NB4 (cell line): ENCODE results near the gene AHCTF1.

Experiments used
- MYC ChIP-seq: IDR thresholded peaks from 2 replicates; pipeline ENCODE4 v1.6.1; 2011; ENCODE audit warnings: low read depth, low read length
- POLR2A ChIP-seq: IDR thresholded peaks from 2 replicates; pipeline ENCODE4 v1.6.1; 2011; ENCODE audit warnings: mild to moderate bottlenecking; ENCODE audit not compliant: insufficient read length; ENCODE audit errors: extremely low read depth
- TF ChIP-seq, protein P1 (sequence below): IDR thresholded peaks from one replicate; pipeline ENCODE4 v1.5.1; 2012; ENCODE audit warnings: low read depth, low read length
- TF ChIP-seq, protein P2 (sequence below): IDR thresholded peaks from 2 replicates; pipeline ENCODE4 v1.6.1; 2011; ENCODE audit warnings: low read depth, low read length

DNA sequence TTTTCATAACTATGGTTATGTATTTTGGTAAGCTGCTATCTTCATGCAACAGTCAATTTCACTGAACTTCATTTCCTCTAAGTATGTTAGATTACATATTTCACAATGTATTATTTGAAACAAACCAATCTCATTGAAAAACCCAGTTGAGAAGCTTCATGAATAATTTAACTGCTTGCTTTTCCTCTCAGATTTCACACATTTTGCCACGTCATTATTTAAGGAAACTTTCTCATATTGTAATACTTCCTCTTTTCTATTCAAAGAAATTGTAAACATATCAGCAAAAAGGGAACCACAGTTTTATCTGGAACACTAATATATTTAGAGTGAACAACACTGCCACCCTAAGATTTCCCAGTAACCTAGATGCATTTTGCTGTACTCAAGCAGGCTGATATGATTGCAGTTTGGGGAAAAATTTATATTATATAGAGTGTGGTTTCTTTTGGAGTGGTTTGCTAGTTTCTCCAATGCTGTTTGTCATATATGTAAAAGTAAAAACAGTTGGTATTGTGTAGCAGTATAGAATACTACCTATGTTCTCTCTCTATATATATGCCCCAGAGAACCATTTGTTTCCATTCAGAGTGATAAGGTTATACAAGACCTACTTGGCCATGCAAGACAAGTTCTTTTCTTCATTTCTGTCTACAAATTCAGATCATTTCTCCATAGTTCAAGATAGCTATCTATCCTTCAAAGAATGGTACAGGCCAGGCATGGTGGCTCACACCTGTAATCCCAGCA lies 28.4 kb upstream of the AHCTF1 start:
- TF ChIP-seq, protein P1, sequence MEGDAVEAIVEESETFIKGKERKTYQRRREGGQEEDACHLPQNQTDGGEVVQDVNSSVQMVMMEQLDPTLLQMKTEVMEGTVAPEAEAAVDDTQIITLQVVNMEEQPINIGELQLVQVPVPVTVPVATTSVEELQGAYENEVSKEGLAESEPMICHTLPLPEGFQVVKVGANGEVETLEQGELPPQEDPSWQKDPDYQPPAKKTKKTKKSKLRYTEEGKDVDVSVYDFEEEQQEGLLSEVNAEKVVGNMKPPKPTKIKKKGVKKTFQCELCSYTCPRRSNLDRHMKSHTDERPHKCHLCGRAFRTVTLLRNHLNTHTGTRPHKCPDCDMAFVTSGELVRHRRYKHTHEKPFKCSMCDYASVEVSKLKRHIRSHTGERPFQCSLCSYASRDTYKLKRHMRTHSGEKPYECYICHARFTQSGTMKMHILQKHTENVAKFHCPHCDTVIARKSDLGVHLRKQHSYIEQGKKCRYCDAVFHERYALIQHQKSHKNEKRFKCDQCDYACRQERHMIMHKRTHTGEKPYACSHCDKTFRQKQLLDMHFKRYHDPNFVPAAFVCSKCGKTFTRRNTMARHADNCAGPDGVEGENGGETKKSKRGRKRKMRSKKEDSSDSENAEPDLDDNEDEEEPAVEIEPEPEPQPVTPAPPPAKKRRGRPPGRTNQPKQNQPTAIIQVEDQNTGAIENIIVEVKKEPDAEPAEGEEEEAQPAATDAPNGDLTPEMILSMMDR: peak; percentile 21
- TF ChIP-seq POLR2A (no peak), MYC (no peak)
- TF ChIP-seq, protein P2, sequence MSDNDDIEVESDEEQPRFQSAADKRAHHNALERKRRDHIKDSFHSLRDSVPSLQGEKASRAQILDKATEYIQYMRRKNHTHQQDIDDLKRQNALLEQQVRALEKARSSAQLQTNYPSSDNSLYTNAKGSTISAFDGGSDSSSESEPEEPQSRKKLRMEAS: no peak
